ENCODE results near the gene NLN. TPM values are rescaled to one million over a fixed set of nuclear protein-coding genes. Genes with fewer than 3 reads are reported as not detected.

Gene NLN
- total RNA-seq, 4 donors from 2014 or later = 6.5 to 11.5 (median 9.8) TPM

DNA sequence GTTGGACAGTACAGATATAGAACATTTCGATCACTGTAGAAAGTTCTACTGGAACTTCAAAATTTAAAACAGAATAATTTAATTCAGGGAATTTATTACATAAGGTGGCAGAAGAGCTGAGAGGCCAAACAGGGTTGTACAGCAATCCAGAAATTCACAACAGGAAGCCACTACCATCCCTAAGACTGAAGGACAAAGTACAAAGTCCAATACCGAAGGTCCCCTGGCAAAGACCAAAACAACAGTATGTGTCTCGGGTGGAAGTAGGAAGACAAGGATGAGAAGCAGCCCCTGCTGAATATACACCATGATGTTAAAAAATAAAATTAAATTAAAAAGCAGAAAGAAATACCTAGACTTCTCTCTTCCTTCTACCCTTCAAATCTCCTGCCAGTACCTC lies 20.0 kb upstream of the NLN start:
- Histone ChIP-seq H3K27ac (no peak overlapping the region), H3K27me3 (no peaks in the 10 kb centered on the region), H3K4me3 (no peak overlapping the region), H3K9me3 (no peaks in the 10 kb centered on the region), H3K36me3 (peaks cover 0 to 42% of the 10 kb centered on the region in 2 donors), H3K4me1 (peaks cover 0 to 5% (median 0%) of the 10 kb centered on the region in 3 donors)
- ATAC-seq = no peak
- 96 to 100% methylated on average over 3 of the region's 3 CpGs for WGBS, 2 donors (ENCODE audit: low coverage in 1 of 2)
- TF ChIP-seq CTCF (IDR thresholded peaks at IDR 0.05) = no peak
- TF ChIP-seq POLR2AphosphoS5 (IDR thresholded peaks at IDR 0.05) = no peak
- TF ChIP-seq EP300 (IDR thresholded peaks at IDR 0.05) = no peak
- TF ChIP-seq POLR2A (IDR thresholded peaks at IDR 0.05) = no peak

- TF ChIP-seq EP300 (IDR thresholded peaks at IDR 0.05) = no peak
- 75 to 86% methylated on average over 1 to 2 of the region's 2 CpGs for WGBS, 2 donors (ENCODE audit: low coverage in 1 of 2)
- no peak overlapping the region for H3K4me3 ChIP-seq
- H3K4me1 ChIP-seq = no peaks in the 10 kb centered on the region
- H3K27ac ChIP-seq = no peak overlapping the region
- H3K36me3 ChIP-seq = peaks cover 0 to 48% of the 10 kb centered on the region in 2 donors
- no peaks in the 10 kb centered on the region for H3K9me3 ChIP-seq
- ATAC-seq = no peak
- H3K27me3 ChIP-seq = no peaks in the 10 kb centered on the region
Measured at GRCh38 chr5:65704621-65705239, 17.3 kb upstream of the NLN start.

- H3K27me3 ChIP-seq = no peaks in the 10 kb centered on the region
- no peaks in the 10 kb centered on the region for H3K9me3 ChIP-seq
- no peaks in the 10 kb centered on the region for H3K4me1 ChIP-seq
- WGBS, 2 donors (ENCODE audit: low coverage in 1 of 2) = 78 to 100% methylated on average over 1 to 4 of the region's 4 CpGs
- TF ChIP-seq POLR2A (IDR thresholded peaks at IDR 0.05) = no peak
- no peak for TF ChIP-seq EP300 (IDR thresholded peaks at IDR 0.05)
- TF ChIP-seq POLR2AphosphoS5 (IDR thresholded peaks at IDR 0.05) = no peak
- TF ChIP-seq CTCF (IDR thresholded peaks at IDR 0.05) = no peak
- H3K27ac ChIP-seq = no peak overlapping the region
- H3K36me3 ChIP-seq = peaks cover 0 to 51% of the 10 kb centered on the region in 2 donors
- no peak for ATAC-seq
- H3K4me3 ChIP-seq = no peak overlapping the region
Measured at GRCh38 chr5:65707663-65708062, 14.3 kb upstream of the NLN start.

DNA sequence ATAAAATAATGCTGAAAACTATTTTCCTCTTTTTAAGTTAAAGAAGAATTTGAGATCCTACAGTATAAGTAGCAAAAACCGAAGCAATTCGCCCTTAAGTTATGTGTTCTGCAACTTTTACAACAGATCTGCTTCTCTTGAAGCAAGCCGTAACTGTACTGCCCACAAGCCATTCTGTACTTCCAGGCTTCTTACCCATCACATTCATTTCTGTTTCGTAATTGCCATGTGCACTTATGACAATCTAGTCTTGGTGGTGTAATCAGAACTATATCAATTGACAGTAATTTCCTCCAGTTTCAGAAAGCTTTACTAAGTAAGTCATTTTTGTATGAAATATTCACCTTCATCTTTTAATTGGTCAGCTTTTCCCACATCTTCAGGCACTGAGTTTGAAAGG lies 13.9 kb upstream of the NLN start:
- Histone ChIP-seq H3K4me3 (no peak overlapping the region), H3K27ac (no peak overlapping the region), H3K36me3 (peaks cover 0 to 51% of the 10 kb centered on the region in 2 donors), H3K27me3 (no peaks in the 10 kb centered on the region), H3K9me3 (no peaks in the 10 kb centered on the region), H3K4me1 (no peaks in the 10 kb centered on the region)
- WGBS, 2 donors (ENCODE audit: low coverage in 1 of 2) = 93 to 97% methylated on average over 4 of the region's 4 CpGs
- TF ChIP-seq EP300 (IDR thresholded peaks at IDR 0.05) (no peak), CTCF (IDR thresholded peaks at IDR 0.05) (no peak), POLR2A (IDR thresholded peaks at IDR 0.05) (no peak)
- ATAC-seq = no peak

GRCh38 chr5:65718576-65719310 lies 3.3 kb upstream of the NLN start:
- Histone ChIP-seq H3K4me1 (peaks cover 0 to 27% (median 0%) of the 10 kb centered on the region in 3 donors), H3K4me3 (no peak overlapping the region), H3K27me3 (no peaks in the 10 kb centered on the region), H3K9me3 (no peaks in the 10 kb centered on the region), H3K27ac (no peak overlapping the region), H3K36me3 (peaks cover 0 to 22% of the 10 kb centered on the region in 2 donors)
- no peak for ATAC-seq
- TF ChIP-seq CTCF (IDR thresholded peaks at IDR 0.05) (no peak), POLR2AphosphoS5 (IDR thresholded peaks at IDR 0.05) (no peak), EP300 (IDR thresholded peaks at IDR 0.05) (no peak), POLR2A (IDR thresholded peaks at IDR 0.05) (no peak)
